Measurements from ENCODE around the gene GULP1.
"Not testable (repeated sequence)": the region's sequence is repeated elsewhere in the genome, so short reads cannot be mapped to it uniquely, and the experiment has no call there.

Gene GULP1

DNA sequence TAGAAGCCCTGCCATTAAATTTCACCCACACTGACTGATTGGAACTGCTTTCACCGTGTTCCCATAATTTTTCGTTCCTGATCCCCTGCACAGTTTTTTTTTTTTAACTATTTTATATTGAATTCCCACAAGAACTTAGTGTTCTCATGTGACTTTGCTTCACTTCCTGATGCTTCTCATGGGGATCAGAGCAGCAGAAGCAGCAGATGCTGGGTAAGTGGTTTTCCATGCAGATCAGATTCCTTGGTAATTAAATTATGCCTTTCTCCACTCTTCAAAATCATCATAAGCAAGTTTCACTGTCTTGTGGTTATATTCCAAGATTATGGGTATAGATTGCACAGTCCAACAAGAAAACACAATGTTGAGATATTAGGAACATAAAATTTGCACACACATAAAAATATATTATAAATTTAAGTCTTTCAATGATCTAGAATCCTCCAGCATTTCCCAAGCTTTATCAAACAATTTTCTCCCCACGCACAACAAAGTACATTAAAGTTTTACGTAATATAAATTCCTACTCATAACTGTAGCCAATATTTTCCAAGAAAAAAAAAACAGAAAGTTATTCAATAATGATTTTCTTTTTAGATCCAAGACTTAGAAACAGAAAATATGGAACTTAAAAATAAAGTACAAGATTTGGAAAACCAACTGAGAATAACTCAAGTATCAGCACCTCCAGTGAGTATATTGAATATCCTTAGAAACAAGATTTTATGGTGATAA lies 277.9 kb downstream of the GULP1 start:
- DNase-seq, result no peak

DNA sequence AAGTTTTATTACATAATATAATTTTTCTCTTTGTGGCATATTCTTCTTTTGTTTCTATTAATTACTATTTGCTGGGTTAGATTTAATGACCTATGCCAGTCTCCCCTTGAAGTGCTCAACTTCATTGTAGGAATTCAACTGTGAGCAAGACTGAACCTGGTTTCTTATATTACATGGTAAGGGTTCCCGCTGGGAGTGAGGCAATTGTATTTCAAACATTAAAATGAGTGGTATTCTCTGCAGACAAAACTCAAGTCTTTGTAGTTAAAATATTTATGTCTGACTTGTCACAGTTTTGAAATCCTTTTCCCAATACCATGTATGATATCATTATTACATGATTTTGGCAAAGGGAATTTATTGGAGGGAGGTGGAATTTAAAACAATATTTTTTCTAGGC lies 278.7 kb downstream of the GULP1 start:
- no peak for DNase-seq

DNA sequence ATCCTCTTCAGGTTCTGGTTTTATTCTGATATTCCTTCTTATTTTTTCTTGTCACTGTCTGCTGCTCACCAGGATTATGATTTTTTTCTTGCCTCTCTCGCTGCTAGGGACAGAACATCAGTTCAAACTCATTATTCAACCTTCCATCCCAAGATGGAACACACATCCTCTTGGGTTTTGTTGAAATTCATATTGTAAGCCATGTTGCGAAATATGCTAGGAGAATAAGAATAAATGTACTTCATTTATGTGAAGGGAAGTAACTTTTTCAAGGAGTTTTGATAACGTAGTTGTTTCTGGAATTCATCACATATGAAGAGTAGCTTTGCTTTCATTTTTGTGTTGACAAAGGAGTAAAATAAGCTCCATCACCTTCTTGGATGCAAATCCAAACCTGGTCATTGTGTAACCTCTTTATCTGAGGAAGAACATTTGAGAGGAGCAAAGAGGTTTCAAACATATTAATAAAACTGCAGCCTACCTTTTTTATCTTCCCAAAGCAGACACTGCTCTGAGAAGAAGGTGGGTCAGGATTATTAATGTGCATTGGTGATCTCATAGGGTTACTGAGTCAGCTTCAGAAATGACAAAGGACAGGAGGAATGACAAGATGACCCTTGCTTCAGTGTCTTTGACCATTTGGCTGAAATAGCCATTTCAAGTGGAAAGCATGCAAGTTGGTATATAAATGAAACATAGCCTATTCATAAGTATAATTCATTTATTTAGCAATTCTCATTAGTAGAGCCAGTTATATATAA lies 280.0 kb downstream of the GULP1 start:
- DNase-seq, result no peak

DNA sequence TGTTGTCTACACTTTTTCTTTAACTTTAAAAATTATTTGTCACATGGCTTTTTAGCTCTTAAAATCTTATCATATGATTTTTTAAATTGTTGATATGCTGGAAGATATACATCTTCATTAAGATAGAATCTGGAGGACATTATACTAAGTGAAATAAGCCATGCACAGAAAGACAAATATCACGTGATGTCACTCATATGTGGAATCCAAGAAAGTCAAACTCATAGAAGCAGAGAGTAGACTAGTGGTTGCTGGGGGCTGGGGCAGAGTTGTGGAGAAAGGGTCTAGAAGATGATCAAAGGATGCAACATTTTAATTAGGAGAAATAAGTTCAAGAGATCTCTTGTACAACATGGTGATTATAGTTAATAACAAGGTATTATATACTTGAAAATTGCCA lies 280.9 kb downstream of the GULP1 start:
- no peak for DNase-seq

DNA sequence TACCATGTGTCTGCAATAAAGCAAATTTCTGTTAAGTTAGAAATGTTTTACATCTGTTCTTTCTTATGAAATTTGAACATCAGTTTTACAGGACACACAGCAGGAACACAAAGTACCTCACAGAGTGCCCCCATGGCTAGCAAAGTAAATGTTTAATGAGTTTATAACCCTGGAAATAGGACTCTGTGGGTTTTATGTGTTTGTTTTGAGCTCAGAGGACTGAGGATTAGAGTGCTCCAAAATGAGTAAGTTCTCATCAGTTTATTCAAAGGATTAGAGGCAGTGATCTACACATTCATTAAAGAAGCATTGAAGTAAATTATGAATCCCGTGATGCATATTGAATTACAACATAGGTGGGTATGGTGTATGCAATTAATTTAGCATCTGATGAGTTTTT lies 281.8 kb downstream of the GULP1 start:
- DNase-seq, result no peak

DNA sequence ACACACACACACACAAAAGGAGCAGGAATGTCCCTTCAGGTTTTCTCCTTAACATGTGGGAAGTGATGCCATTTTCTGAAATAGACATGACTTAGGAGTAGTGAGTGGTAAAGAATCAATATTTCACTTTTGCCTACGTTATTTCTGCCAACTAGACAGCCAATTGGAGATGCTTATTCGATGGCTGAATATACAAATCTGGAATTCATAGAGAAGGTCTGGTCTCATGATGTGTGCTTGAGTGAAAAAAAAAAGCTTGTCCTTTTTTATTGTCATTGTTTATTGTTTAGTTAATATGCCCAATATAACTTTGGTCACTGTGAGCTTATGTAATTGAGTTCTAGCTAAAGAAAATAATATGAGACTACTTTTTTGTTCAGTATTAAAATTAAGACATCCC lies 284.3 kb downstream of the GULP1 start:
- no peak for DNase-seq

DNA sequence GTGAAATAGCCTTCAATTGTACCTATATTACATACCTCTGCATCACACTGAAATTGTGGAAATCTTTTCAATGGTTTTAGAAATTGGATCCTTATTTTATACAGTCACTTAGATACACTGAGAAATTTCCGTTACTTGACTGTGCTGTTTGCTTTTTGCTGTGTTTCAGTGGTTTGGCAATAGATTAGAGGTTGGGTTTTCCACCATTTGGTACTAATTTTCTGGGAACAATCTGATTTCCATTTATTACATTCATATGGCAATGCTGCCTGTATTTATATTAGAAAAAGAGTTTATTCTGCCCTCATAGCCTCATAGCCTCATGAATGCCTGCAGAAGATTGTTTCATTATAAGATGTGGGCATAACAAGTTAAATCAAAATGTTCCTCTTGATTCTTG lies 285.0 kb downstream of the GULP1 start:
- no peak for DNase-seq

DNA sequence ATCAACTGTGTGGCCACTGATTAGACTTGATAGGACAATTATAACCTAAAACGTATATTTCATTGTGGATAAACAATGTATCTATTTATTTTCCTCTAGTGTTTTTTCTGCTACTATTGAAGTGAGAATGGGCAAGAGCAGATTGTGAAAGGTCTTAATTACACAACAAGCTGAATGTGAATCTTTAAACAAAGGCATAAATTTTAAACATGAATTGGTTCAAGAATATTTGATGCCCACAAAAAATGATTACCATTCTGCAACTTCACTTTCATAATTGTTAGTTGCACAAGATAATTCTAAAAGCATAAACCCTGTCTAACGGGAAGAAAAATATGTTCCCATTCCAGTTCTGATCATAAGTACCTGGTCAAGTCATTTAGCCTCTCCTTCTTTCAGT lies 285.6 kb downstream of the GULP1 start:
- no peak for DNase-seq

DNA sequence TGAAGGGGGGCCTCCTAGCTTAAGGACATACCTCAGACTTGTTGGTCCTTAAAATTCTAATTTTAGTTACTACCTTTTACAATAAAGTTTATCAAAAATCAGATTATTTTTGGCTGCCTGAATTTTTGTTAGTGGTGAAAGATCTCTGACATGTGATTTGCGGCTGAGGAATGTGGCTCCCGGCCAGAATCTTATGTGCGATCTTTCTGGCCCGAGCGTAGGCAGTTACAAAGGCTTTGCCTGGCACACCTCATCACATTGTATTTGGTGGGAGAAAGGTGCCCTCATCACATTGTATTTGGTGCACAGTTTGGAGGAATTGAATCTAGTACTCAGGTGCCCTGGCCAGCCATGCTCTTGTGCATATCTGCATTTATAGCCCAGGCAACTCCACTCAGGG lies 289.1 kb downstream of the GULP1 start:
- DNase-seq, result no peak

DNA sequence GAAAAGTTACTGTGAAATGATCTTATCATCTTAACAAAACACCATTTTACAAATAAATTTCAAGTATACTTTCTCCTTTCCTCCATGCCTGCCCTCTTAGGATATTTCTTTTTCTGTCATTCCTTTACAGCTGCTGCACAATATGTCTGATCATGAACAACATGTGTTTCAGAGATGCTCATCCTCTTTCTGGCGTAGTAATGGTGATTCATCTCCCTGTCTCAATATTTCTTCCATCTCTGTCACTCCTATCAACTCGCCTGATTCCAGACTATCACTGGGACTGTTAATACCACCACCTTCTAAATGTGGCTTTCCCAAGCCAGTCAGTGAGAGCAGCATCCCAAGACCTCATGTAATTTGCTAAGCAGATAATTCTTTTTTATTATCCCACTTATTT lies 290.5 kb downstream of the GULP1 start:
- DNase-seq, result no peak

DNA sequence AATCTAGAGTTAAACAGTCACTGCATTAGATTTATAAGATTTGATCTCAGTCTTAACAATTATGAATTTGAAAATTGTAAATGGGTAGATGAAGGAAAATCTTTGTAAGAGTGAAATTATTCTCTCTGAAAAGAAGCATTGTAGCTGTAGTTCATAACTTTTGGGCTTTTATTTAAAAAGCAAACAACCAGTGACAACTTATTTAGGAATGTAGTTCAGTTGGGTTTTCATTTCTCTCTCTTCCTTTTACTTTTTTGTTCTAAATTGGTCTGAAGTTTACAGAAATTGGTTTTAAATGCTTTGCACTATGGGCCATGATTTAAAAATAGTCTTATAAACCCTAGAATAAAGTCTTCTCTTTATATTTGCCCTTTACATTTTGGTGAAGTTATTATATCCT lies 296.6 kb downstream of the GULP1 start:
- no peak for DNase-seq

DNA sequence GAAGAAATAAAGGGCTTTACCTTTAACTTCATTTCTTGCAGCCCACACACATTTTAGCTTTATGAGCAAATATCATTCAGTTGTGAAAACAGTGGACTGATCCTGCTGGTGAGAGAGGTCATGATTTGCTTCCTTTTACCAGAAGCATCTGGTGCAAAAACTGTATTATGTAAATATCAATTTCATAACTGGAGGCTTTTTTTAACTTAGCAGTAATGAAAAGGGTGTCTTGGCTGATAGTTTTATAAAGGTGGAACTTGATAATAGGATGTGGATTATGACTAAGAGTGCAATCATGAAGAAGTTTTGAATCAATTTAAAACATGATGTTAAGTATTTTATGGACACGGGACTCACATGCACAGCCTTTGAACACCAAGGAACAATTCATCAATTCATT lies 304.4 kb downstream of the GULP1 start:
- no peak for DNase-seq

DNA sequence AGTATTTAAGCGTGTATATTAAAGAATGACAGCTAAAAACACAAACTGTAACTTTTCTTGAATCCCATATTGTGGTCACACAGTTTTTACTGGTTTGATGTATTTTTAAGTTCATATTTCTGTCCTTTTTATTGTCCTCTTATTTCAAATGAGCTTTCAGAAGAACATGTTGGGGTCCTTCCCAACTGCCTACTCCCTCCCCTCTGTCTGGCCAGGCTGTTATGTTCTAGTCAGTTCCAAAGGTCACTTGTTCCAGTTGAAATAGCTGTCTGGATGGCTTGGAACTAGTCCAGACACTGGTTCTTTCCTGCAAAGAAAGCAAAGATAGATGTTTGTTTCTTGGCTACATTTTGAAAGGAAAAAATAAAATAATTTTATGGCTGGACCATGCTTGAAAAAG lies 306.9 kb downstream of the GULP1 start:
- no peak for DNase-seq

DNA sequence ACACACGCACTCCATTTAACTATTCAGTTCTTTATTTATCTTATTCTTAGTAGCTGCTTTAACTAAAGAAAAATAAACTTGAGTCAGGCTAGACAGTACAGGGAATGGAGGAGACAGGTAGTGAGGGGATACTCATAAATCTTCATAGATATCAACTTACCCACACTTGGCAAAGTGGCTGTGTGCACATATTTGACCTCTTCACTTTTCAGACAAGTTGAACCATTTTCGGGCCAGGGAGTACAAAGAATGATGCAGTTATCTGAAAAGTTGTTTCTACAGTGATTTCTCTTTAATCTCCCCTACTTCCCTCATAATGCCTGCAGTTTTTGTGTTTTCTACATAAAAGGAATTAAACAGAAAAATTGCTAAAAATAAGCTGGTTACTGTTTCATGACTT lies 307.5 kb downstream of the GULP1 start:
- DNase-seq, result no peak

DNA sequence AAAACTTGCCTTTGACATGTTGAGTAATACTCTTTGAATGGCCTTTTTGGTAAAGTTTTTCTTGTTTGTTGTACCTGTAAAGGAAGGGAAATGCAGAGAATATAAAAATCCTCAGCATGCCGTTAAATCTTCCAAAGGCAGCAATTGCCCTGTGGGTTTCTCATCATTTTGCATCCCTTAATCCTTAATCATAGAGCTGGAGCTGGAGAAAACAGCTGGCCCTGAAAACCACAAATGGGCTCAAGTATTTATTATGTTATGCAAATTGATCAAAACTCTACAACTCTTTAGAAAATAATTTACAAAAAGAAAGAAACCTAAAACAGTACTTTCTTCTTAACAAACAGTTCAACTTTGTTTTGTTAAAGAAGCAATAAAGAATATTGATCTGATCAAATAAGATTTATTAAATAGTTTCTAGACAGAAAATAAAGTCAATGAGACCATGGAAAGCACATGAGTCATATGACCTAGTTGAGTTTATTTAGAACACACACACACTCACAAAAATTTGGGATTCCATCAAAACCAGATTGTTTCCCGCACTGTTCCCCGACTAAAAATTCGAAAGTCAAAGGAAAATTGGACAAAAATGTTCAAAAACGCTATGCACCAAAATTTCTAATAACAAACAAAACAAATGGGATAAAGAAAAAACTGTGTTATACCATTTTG lies 309.0 kb downstream of the GULP1 start:
- no peak for DNase-seq

DNA sequence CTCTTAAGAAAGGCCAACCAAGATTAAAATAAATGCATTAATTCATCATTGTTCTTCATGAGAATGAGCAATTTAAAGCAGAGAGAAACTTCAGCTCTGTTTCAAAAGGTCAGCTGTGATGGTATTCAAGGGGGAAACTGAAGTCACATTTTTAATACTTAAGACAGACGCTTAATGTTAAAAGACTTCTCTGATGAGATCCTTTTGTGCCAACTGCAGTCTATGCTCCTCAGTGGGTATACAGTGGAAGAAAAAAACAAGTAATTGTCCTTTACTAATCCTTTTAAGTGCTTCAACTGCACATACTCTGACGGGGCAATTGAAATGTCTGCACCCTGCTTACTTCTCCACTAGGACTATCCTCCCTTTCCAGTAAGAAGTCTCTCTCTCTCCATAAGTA lies 309.7 kb downstream of the GULP1 start:
- DNase-seq, result no peak

DNA sequence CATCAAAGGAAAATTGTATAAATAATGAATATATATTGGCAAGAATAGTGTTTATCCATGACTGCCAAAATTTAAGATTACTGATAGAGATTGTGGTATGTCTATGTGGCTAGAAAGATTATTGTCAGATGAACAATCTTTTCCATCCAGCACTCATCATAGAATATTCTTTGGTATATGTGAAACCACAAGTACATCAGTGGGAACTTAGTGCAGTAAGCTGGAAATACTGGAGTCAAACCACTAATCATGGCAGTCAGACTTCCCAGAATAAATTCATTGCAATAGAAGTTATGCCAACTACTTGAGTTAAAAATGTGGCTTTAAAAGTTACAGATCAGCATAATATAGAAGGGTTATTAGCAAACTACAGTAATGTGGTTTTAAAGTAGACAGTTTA lies 310.3 kb downstream of the GULP1 start:
- no peak for DNase-seq

DNA sequence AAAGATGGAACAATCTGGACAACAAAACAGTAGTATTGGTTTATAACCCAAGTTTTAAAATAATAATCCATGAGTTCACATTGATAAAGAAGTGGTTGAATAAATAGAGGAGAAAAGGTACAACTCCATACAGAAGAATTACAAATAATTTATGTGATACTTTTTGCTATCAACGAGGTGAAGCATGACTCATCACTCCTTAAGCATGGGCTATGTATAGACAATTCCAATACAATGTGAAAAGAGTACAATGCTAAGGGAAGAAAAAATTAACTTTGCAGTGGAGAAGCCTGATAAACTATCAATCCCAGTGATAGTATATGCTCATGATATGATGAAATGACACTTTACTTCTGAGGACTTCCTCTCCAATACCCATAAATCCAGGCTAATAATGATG lies 312.9 kb downstream of the GULP1 start:
- no peak for DNase-seq

DNA sequence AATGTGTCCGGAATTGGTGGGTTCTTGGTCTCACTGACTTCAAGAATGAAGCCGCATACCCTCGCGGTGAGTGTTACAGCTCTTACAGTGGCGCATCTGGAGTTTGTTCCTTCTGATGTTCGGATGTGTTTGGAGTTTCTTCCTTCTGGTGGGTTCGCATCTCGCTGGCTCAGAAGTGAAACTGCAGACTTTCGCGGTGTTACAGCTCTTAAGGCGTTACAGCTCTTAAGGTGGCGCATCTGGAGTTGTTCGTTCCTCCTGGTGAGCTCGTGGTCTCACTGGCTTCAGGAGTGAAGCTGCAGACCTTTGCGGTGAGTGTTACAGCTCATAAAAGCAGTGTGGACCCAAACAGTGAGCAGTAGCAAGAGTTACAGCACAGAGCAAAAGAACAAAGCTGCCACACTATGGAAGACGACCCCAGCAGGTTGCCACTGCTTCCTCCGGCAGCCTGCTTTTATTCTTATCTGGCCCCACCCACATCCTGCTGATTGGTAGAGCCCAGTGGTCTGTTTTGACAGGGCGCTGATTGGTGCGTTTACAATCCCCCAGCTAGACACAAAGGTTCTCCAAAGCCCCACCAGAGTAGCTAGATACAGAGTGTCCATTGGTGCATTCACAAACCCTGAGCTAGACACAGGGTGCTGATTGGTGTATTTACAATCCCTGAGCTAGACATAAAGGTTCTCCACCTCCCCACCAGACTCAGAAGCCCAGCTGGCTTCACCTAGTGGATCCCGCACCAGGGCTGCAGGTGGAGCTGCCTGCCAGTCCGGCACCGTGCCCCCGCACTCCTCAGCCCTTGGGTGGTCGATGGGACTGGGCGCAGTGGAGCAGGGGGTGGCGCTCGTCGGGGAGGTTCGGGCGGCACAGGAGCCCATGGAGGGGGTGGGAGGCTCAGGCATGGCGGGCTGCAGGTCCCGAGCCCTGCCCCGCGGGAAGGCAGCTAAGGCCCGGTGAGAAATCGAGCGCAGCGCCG lies 314.2 kb downstream of the GULP1 start:
- not testable (repeated sequence) for DNase-seq

DNA sequence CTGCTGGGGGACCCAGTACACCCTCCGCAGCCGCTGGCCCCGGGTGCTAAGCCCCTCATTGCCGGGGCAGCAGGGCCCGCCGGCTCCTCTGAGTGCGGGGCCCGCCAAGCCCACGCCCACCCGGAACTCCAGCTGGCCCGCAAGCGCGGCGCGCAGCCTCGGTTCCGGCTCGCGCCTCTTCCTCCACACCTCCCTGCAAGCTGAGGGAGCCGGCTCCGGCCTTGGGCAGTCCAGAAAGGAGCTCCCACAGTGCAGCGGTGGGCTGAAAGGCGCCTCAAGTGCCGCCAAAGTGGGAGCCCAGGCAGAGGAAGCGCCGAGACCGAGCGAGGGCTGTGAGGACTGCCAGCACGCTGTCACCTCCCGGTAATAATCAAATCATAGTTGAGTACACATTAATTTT lies 314.9 kb downstream of the GULP1 start:
- DNase-seq, result not testable (repeated sequence)

DNA sequence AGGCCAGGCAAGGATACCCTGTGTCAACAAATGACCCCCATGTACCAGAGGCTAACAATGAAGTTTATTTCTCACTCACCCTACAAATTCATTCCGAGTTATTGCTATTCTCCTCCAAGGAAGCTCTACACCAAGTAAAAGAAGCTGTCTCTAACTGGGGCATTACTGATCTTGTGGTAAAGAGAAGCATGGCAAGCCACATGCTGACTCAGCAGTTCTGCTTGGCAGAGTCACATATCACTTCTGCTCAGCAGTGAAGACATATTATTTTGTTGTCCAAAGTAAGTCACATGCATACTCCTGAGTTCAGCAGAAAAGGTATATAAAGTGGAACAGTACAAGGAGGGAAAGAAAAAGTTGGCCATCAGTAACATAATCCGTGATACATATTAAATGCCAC lies 315.8 kb downstream of the GULP1 start:
- DNase-seq, result no peak

DNA sequence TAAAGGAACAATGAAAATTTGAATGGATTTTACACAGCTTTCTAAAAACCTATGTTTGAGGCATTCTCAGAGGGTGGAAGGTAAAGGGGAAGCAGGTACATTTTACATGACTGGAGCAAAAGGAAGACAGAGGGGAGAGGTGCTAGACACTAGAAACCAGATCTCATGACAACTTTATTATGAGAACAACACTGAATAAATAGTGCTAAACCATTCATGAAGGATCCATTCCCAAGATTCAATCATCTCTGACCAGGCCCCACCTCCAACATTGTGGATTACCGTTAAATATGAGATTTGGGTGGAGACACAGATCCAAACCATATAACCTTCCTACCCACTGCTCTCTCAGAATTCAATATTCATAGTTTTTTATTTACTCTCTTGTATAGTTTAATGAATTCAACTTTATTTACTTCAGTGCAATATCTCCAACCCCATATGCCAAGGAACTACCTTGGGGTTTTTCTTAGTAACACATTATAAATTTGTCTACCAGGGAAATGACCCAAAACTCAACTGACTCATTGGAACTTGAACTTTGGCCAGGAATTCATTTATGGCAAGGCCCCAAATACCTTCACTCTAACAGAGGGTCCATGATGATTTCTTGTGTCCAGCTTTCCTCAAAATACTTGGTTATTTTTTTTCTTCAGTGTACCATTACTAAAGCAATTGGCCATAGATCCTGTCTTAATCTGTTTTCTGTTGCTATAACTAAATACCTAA lies 317.8 kb downstream of the GULP1 start:
- no peak for DNase-seq

Measured in DMS153 (cell line).